NCI-H1048 (cell line): Measurements from ENCODE around the gene MLLT3.

ENCODE experiments used
- DNase-seq: peaks from one replicate; lab custom pipeline; 2025; lab: John Stamatoyannopoulos, UW

The MLLT3 gene

GRCh38 chr9:20303066-20303465 is 319.2 kb downstream of the MLLT3 start:
- no peak for DNase-seq

- no peak for DNase-seq
These were observed 320.1 kb downstream of the MLLT3 start for GRCh38 chr9:20302197-20302596.

DNA sequence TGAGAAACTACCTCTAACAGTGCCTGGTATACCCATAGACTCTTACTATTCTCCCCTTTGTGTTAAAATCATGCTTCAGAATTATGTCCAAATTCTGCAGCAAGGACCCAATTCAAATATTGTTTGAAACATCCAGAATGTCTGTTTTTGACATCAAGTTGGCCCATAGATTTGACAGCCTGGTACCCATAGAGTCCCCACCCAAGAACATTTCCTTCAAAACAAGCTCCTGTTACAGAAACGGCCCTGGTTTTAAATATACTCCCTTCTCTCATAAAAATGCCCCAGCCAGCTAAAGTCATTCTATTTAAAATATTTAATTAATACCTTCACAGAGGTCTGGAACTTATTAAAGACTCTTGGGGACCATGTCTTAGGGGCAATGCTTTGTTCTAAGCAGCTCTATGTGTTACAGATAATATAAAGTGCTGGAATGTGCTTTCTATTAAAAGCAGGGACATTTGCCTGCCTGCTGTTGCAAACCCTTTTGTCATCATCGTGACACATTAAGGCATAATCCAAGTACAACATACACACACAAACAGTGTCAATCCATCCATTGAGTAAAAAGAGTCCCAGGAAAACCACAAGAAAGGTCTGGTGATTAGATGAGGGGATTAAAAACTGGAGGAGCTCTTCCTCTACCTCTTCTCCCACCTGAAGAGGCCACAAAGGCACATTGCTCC is 321.7 kb downstream of the MLLT3 start:
- DNase-seq, result no peak

- DNase-seq, result no peak
These were observed 324.6 kb downstream of the MLLT3 start for GRCh38 chr9:20297646-20298084.

DNA sequence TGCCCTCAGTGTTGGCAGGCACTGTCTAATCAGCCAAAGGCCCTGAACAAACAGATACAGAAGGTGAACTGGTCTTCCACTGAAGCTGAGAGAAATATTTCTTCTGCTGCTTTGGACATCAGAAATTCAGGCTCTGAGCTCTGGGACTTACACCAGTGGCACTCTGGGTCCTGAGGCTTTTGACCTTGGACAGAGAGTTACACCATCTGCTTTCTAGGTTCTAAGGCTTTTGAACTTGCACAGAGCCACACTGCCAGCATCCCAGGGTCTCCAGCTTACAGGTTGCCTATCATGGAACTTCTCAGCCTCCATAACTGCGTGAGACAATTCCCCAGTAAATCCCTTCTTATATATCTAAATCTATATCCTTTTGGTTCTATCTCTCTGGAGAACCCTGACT is 326.7 kb downstream of the MLLT3 start:
- no peak for DNase-seq

- no peak for DNase-seq
These were observed 328.1 kb downstream of the MLLT3 start for GRCh38 chr9:20294046-20294750.

DNA sequence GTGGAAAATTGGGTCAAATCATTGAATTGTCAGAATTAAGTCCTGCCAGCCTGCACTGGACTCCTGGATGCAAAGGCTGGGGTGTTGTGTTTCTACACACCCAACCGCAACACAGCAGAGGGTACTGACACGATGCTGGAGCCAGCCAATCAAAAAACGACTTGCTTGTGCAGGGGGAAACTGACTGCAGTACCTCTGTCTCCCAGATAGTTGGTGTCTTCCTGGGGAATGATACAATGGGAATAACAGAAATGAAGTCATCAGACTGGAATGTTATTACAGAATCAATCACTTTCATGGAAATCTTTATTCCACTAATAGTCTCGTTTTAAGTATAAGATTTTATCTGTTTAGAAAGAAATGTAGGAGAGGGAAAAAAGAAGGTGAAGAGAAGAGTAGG is 330.3 kb downstream of the MLLT3 start:
- DNase-seq, result no peak
